ENCODE results near the gene KCNC2. TPM values are rescaled to one million over a fixed set of nuclear protein-coding genes. Genes with fewer than 3 reads are reported as not detected.

KCNC2 gene
- total RNA-seq, 6 experiments from 2014 or later = 0.02 TPM; not detected in 5

DNA sequence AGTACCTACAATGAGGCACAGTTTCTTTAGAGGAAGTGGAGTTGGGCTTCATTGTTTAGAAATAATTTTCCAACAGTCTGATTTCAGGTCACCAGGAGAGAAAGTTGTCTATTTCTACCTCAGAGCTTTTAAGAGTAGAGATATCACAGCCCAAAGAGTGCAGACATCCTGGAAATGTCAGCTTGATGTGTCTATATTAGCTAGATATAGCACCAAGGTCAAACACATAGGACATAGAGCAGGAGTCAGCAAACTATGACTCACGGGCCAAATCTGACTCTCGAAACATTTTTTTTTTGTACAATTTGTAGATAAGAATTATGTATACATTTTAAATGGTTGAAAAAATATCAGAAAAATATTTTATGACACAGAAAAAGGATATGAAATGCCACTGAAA, 53.7 kb downstream of the KCNC2 start:
- H3K4me3 ChIP-seq = no peak overlapping the region
- WGBS (ENCODE audit: insufficient coverage, low coverage, low lambda C conversion rate, missing lambda C conversion rate) = 50% methylated on average over 2 of the region's 2 CpGs
- no peak overlapping the region for H3K27ac ChIP-seq
- no peak for ATAC-seq
- no peaks in the 10 kb centered on the region for H3K4me1 ChIP-seq
- TF ChIP-seq, protein P1, sequence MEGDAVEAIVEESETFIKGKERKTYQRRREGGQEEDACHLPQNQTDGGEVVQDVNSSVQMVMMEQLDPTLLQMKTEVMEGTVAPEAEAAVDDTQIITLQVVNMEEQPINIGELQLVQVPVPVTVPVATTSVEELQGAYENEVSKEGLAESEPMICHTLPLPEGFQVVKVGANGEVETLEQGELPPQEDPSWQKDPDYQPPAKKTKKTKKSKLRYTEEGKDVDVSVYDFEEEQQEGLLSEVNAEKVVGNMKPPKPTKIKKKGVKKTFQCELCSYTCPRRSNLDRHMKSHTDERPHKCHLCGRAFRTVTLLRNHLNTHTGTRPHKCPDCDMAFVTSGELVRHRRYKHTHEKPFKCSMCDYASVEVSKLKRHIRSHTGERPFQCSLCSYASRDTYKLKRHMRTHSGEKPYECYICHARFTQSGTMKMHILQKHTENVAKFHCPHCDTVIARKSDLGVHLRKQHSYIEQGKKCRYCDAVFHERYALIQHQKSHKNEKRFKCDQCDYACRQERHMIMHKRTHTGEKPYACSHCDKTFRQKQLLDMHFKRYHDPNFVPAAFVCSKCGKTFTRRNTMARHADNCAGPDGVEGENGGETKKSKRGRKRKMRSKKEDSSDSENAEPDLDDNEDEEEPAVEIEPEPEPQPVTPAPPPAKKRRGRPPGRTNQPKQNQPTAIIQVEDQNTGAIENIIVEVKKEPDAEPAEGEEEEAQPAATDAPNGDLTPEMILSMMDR (IDR thresholded peaks at IDR 0.05) = no peak
- TF ChIP-seq POLR2A (IDR thresholded peaks at IDR 0.05) = no peak
- H3K27me3 ChIP-seq = no peaks in the 10 kb centered on the region
- H3K9me3 ChIP-seq = no peaks in the 10 kb centered on the region
- DNase-seq = no peak
- intact Hi-C loops (cut with DNase I) = no loop called here
- no peaks in the 10 kb centered on the region for H3K36me3 ChIP-seq

GRCh38 chr12:75154388-75154787, 55.3 kb downstream of the KCNC2 start:
- intact Hi-C loops (cut with DNase I) = no loop called here
- H3K9me3 ChIP-seq = no peaks in the 10 kb centered on the region
- H3K27me3 ChIP-seq = no peaks in the 10 kb centered on the region
- whole genome bisulfite sequencing (ENCODE audit: insufficient coverage, low coverage, low lambda C conversion rate, missing lambda C conversion rate) = 25% methylated on average over 1 of the region's 1 CpG
- no peak overlapping the region for H3K4me3 ChIP-seq
- TF ChIP-seq POLR2A (IDR thresholded peaks at IDR 0.05) = no peak
- TF ChIP-seq, protein P1 (IDR thresholded peaks at IDR 0.05) = no peak
- DNase-seq (no peak), ATAC-seq (no peak)
- no peaks in the 10 kb centered on the region for H3K36me3 ChIP-seq
- no peaks in the 10 kb centered on the region for H3K4me1 ChIP-seq
- H3K27ac ChIP-seq = no peak overlapping the region

GRCh38 chr12:75139196-75139595, 70.4 kb downstream of the KCNC2 start:
- 56% methylated on average over 5 of the region's 5 CpGs for WGBS (ENCODE audit: insufficient coverage, low coverage, low lambda C conversion rate, missing lambda C conversion rate)
- Histone ChIP-seq H3K27me3 (no peaks in the 10 kb centered on the region), H3K36me3 (no peaks in the 10 kb centered on the region), H3K27ac (no peak overlapping the region), H3K9me3 (no peaks in the 10 kb centered on the region), H3K4me3 (no peak overlapping the region), H3K4me1 (no peaks in the 10 kb centered on the region)
- no peak for TF ChIP-seq POLR2A (IDR thresholded peaks at IDR 0.05)
- TF ChIP-seq, protein P1 (IDR thresholded peaks at IDR 0.05) = no peak
- DNase-seq (no peak), ATAC-seq (no peak)
- intact Hi-C loops (cut with DNase I) = no loop called here

DNA sequence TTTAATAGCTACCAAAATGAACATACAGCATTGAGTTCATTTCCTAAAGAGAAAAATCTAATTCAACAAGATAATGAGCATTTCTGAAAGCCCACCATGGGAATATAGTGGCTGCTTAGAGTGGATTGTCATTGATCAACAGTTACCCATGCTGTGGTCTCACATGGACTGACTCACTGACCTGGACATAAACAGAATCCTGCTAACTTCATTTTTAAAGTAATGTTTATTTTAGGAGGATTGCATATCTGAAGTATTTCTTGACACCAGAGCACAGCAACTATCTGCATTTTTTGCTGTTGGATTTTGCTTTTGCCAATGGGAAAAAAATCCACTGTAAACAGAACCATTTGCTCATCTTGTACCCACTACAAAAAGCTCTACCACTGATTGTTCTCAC, 71.7 kb downstream of the KCNC2 start:
- TF ChIP-seq, protein P1 (IDR thresholded peaks at IDR 0.05) = no peak
- TF ChIP-seq POLR2A (IDR thresholded peaks at IDR 0.05) = no peak
- H3K4me3 ChIP-seq = no peak overlapping the region
- no peak overlapping the region for H3K27ac ChIP-seq
- H3K27me3 ChIP-seq = no peaks in the 10 kb centered on the region
- no peaks in the 10 kb centered on the region for H3K4me1 ChIP-seq
- H3K9me3 ChIP-seq = no peaks in the 10 kb centered on the region
- intact Hi-C loops (cut with DNase I) = no loop called here
- ATAC-seq (no peak), DNase-seq (no peak)
- no peaks in the 10 kb centered on the region for H3K36me3 ChIP-seq

DNA sequence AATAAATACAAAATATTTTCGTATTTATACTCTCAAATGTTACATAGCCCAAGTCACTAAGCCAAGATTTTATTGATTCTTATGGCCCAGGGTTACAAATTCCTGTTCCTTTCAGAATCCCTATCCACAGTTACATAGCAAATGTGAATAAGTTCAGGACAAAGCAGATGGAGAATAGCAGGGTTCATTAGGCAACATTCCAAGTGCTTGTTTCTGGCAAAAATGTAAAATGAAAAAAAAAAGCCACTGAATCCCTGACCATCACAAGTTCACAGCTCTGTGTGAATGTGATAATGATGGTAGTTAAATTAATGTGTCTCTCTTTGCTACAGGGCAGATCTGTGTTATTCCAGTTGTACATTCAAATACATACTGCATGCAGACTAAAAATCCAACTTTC, 74.6 kb downstream of the KCNC2 start:
- no peak for DNase-seq

More for the DNA sequence above, 74.6 kb downstream of the KCNC2 start:
- Histone ChIP-seq H3K9me3 (no peaks in the 10 kb centered on the region), H3K4me1 (no peaks in the 10 kb centered on the region), H3K4me3 (no peak overlapping the region), H3K27ac (no peak overlapping the region), H3K36me3 (no peaks in the 10 kb centered on the region), H3K27me3 (no peaks in the 10 kb centered on the region)
- ATAC-seq = no peak
- TF ChIP-seq, protein P1 (IDR thresholded peaks at IDR 0.05) = no peak
- TF ChIP-seq POLR2A (IDR thresholded peaks at IDR 0.05) = no peak
- intact Hi-C loops (cut with DNase I) = no loop called here
- WGBS (ENCODE audit: insufficient coverage, low coverage, low lambda C conversion rate, missing lambda C conversion rate) = 0% methylated on average over 1 of the region's 1 CpG
